ENCODE results near the gene NPIPB12. TPM values are rescaled to one million over a fixed set of nuclear protein-coding genes. Genes with fewer than 3 reads are reported as not detected.

NPIPB12 gene
- total and polyA plus RNA-seq, 4 experiments from 2014 or later = 1.4 to 78.8 (median 40.9) TPM

Other genes starting within 250 kb of the NPIPB12 start
- gene NPIPB11, start 99.7 kb downstream of the NPIPB12 start, total RNA-seq = 1 to 10 TPM; 2.1 to 2.2 TPM
- gene NPIPB11, start 99.7 kb downstream of the NPIPB12 start, polyA plus RNA-seq = under 1 TPM in 1 of 2 donors, not detected in 1; 0.37 TPM
- 10 to 100 TPM; 10.9 to 11.6 TPM for gene BOLA2, start 52.1 kb downstream of the NPIPB12 start, total RNA-seq
- gene BOLA2, start 52.1 kb downstream of the NPIPB12 start, polyA plus RNA-seq = 10 to 100 TPM; 23.3 to 28.3 TPM
- gene SLX1B, start 51.9 kb downstream of the NPIPB12 start, total RNA-seq = 10 to 100 TPM; 34.6 to 43.0 TPM
- 10 to 100 TPM in 1 of 2 donors, 1 to 10 TPM in 1; 5.1 to 13.9 TPM for gene SLX1B, start 51.9 kb downstream of the NPIPB12 start, polyA plus RNA-seq
- 1 to 10 TPM; 3.8 to 6.2 TPM for gene SULT1A4, start 46.5 kb downstream of the NPIPB12 start, total RNA-seq
- gene SULT1A4, start 46.5 kb downstream of the NPIPB12 start, polyA plus RNA-seq = 1 to 10 TPM in 1 of 2 donors, not detected in 1; 1.8 TPM
- 100 to 1,000 TPM; 168 to 175 TPM for gene SPN, start 156.8 kb upstream of the NPIPB12 start, total RNA-seq
- gene SPN, start 156.8 kb upstream of the NPIPB12 start, polyA plus RNA-seq = 100 to 1,000 TPM in 1 of 2 donors, 10 to 100 TPM in 1; 86.3 to 208 TPM
- 1 to 10 TPM in 1 of 2 experiments, under 1 TPM in 1; 0.99 to 1.1 TPM for gene QPRT, start 172.8 kb upstream of the NPIPB12 start, total RNA-seq
- under 1 TPM; 0.53 to 0.69 TPM for gene QPRT, start 172.8 kb upstream of the NPIPB12 start, polyA plus RNA-seq
- gene C16orf54, start 239.6 kb upstream of the NPIPB12 start, total RNA-seq = 100 to 1,000 TPM; 139 to 143 TPM
- 10 to 100 TPM; 11.8 to 56.8 TPM for gene C16orf54, start 239.6 kb upstream of the NPIPB12 start, polyA plus RNA-seq